Measurements from ENCODE around the gene POGZ.
A peak's percentile ranks its signal among the peaks of the same experiment; 100 is the strongest.

POGZ gene, protein sequence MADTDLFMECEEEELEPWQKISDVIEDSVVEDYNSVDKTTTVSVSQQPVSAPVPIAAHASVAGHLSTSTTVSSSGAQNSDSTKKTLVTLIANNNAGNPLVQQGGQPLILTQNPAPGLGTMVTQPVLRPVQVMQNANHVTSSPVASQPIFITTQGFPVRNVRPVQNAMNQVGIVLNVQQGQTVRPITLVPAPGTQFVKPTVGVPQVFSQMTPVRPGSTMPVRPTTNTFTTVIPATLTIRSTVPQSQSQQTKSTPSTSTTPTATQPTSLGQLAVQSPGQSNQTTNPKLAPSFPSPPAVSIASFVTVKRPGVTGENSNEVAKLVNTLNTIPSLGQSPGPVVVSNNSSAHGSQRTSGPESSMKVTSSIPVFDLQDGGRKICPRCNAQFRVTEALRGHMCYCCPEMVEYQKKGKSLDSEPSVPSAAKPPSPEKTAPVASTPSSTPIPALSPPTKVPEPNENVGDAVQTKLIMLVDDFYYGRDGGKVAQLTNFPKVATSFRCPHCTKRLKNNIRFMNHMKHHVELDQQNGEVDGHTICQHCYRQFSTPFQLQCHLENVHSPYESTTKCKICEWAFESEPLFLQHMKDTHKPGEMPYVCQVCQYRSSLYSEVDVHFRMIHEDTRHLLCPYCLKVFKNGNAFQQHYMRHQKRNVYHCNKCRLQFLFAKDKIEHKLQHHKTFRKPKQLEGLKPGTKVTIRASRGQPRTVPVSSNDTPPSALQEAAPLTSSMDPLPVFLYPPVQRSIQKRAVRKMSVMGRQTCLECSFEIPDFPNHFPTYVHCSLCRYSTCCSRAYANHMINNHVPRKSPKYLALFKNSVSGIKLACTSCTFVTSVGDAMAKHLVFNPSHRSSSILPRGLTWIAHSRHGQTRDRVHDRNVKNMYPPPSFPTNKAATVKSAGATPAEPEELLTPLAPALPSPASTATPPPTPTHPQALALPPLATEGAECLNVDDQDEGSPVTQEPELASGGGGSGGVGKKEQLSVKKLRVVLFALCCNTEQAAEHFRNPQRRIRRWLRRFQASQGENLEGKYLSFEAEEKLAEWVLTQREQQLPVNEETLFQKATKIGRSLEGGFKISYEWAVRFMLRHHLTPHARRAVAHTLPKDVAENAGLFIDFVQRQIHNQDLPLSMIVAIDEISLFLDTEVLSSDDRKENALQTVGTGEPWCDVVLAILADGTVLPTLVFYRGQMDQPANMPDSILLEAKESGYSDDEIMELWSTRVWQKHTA (N-terminal part only)

DNA sequence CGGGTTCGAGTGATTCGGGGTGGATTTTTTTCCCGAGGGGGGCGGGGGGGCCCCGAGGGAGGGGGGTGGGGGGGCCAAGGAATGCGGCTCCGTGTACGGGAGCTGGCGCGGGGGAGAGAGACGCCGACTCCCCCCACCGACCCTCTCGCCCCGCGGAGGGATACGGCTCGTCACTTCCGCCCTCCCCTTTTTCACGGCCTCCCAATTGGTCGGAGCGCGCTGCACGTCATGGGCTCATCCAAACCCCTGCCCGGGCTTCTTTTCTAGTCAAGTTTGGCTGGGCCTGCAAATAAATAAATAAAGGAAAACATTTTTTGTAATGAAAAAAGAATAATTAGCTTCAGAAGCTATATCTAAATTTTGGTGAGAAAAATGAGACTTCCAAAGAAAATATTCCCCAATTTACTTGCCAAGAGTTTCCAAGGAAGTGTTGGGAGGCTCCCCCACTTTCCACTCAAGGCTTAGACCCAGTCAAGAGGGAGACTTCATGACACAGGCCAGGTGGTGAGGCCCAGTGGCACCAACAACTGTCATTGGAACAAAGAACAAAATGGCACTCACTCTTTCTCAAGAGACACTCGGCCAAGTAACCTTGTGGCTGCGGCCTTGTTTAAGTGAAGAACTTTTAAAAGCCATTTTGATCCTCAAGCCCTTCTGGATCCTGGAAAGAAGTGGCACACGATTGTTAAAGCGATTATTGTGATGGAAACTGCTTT, at the start of gene POGZ:
TSS of gene POGZ (minus strand) at position 164 of the 716 bp plus-strand sequence. CDS start 17,290 bp downstream, outside the sequence.
- peak; percentile 91 for DNase-seq

- no peak for DNase-seq
Observed at GRCh38 chr1:151508833-151509232, 49.5 kb upstream of the POGZ start.

DNA sequence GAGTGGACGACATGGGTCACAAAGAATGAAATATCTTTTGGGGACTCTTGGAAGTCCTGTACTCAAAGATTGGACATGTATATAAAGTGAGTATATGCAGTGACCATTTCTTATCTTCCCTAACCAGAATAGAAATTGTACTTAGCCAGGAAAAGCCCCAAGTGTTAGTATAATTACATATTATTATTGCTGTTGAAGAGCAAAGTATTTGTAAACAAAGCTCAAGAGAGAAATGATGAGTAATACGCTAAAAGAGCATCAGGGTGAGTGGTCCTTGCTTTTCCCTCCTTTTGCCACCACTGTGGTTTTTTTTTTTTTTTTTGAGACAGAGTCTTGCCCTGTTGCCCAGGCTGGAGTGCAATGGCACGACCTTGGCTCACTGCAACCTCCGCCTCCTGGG, 45.5 kb upstream of the POGZ start:
- DNase-seq: no peak

GRCh38 chr1:151504252-151504651, 45.0 kb upstream of the POGZ start:
- DNase-seq: no peak

GRCh38 chr1:151502859-151503780, 43.8 kb upstream of the POGZ start:
- no peak for DNase-seq

GRCh38 chr1:151502035-151502700, 42.9 kb upstream of the POGZ start:
- DNase-seq: no peak

- no peak for DNase-seq
Observed at GRCh38 chr1:151501474-151501873, 42.2 kb upstream of the POGZ start.

GRCh38 chr1:151499930-151500329, 40.6 kb upstream of the POGZ start:
- no peak for DNase-seq

- DNase-seq: no peak
Observed at GRCh38 chr1:151499365-151499764, 40.1 kb upstream of the POGZ start.

DNA sequence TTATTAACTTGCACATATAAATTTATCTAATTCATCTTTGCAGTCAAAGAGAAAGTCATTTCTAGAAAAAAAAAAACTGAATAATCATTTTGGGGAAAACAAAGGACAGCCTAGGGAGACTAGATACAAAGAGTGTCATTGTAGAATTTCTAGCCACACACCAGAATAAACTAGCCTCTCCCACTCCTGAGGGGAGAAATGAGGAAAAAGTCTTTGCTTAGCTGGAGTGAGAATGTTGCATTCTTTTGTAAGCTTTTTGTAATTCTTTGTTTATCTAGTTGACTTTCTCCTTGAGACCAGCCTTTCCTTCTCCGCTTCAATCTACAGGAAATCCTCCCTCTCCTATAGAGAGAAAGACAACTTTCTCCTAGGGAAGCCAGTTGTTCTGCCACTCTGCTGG, 36.0 kb upstream of the POGZ start:
- no peak for DNase-seq

DNA sequence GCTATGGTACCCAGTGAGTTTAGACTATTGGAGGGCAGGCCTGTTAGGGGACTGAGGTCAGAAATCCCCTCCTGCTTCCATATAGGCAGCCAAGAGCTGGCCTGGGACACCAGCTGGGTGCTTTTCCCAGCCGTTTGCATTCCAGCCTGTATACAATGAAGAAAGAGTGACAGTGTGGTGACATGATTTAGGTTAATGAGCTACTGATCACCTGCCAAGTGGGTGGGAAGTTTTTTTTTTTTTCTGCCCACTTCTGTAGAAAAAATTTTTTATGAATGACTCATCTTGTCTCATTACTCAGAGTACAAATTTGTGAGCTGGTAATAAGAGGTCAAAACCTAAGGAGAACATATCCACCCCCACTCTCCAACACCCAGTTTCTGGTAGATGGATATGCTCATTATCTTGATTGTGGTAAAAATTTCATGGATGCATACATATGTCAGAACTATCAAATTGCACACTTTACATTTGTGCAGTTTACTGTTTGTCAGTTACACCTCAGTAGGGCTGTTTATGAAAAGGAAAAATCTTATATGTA, 35.5 kb upstream of the POGZ start:
- DNase-seq: no peak

DNA sequence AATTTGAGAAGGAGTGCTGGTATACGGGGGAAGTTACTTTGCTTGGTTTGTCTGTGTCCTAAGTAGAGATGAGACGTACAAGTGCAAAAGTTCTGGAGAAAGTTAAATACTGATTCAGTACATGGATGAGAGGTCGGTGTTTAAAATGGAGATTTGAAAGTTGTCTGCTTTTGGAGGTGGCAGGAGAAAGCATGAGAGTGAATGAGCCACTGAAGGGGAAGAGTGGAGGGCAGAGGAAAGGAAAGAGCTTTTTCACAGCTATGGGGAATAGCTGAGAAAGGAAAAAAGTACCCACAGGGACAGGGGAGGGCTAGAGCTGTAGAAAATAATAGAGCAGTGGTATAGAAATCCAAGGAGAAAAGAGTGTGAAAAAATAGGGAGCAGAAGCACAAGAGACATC, 33.7 kb upstream of the POGZ start:
- DNase-seq: no peak

DNA sequence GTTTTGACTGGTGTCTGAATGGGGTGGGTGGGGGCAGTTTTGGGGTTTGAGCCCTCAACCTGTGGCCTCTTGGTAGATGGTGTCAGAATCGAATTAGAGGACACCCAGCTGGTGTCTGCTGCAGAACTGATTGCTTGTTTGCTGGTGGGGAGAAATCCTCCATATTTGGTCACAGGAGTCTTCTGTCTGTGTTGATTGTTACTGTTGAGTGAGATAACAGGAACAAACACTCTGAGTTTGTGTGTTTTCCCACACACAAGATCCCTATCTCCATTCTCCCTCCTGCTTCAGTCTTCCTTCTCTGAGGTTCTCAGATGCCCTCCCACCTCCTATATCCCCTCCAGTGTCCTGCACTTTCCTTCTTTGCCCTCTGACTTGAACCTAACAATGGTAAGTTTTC, 32.8 kb upstream of the POGZ start:
- DNase-seq: no peak

- no peak for DNase-seq
Observed at GRCh38 chr1:151491641-151492040, 32.3 kb upstream of the POGZ start.

- DNase-seq: no peak
Observed at GRCh38 chr1:151486557-151486956, 27.3 kb upstream of the POGZ start.

- DNase-seq: no peak
Observed at GRCh38 chr1:151485685-151486255, 26.5 kb upstream of the POGZ start.

GRCh38 chr1:151482017-151482416, 22.7 kb upstream of the POGZ start:
- DNase-seq: no peak

- no peak for DNase-seq
Observed at GRCh38 chr1:151479462-151479861, 20.2 kb upstream of the POGZ start.

GRCh38 chr1:151478923-151479322, 19.6 kb upstream of the POGZ start:
- no peak for DNase-seq

DNA sequence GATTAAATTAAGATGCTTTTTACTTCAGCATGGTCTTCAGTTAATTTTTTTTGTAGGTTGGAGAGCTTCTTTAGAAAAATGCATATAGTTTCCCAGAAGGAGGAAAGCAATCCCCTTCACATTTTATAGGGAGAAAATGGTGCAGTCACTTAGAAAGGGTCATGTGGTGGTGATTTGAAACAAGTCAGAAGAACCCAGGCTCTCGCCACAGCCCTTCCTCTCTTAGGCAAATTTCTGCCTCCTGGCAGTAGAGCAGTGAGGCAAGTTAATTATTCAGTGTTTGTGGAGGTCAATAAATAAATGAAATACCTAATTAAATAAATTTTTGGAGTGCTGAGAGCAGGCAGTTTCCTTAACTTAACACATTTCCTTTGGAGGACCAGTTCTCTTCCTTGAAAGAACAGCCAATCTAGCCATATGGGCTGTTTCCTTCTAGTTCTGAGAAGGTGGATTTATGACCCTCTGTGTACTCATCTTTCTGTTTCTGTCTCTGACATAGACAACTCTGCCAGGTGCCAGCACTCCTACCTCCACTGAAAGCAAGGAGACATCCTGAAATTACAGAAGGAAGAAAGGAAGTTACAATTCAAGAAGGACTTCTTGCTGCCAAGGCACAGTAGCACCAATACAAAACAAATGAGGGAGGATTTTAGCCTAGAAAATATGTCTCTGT, 19.0 kb upstream of the POGZ start:
- no peak for DNase-seq
